Gastrocnemius medialis (tissue), 4 donors: Measurements from ENCODE around the gene TBX3.

ENCODE experiments used
- CTCF ChIP-seq, 5 experiments: fragments of 450-650 bp in 3 of 5; fragments of 200-600 bp in 2 of 5; sonication (generic) in 2 of 5; IDR thresholded peaks in 4 of 5; conservative IDR thresholded peaks in 1 of 5; 1 replicate in 4 of 5; 2 replicates in 1 of 5; pipeline ENCODE4 v1.5.1; 2016 to 2019; ENCODE audit warnings: antibody characterized with exemption in 5 of 5, mild to moderate bottlenecking in 3 of 5, moderate library complexity in 3 of 5
- POLR2A ChIP-seq, 2 donors: fragments of 450-650 bp; IDR thresholded peaks; one replicate each; pipeline ENCODE4 v1.6.1; 2017; ENCODE audit warnings: antibody characterized with exemption in 2 of 2, mild to moderate bottlenecking in 2 of 2, moderate library complexity in 2 of 2

DNA sequence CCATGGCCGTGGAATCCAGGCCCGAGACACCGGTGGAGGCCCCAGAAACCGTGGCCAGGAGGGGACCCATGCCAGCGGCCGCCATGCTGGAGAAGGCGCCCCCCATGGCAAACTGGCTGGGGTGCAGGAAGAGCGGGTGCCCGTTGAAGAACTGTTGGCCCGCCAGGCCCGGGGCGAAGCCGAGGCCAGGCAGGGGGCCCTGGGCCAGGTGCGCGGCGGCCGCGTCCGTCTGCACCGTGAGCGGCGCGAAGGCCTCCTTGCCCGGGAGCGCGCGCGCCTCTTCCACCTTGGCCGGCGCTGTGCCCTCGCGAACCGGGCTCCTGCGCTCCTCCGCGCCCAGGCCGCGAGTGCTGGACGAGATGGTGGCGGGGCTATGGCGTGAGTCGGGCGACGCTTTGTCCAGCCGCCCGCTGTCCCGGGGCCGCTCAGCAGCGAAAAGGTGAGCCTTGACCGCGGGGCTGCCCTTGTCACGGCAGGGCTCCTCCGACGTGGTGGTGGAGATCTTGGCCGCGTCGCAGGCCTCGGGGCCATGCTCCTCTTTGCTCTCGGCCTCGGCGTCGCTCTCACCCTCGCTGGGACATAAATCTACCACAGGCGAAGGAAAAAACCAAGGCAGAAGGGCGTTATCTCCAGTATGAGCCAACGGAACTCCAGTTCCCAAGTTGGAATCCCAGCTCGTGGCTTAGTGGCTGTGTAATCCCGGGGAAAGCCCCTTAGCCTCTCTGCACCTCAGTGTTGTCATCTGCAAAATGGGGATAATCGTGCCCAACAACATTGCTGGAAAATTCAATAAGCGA is 9.5 kb downstream of the TBX3 start:
- TF ChIP-seq POLR2A (IDR thresholded peaks at IDR 0.05) (no peak), CTCF (IDR thresholded peaks at IDR 0.05 in 4 of 5, conservative IDR thresholded peaks at IDR 0.05 in 1 of 5) (no peak)
